ENCODE data around the gene CFAP46.

Gene CFAP46

GRCh38 chr10:132809232-132810140 is 132.9 kb downstream of the CFAP46 start:
- TF ChIP-seq CTCF (IDR thresholded peaks at IDR 0.05): no peak

- TF ChIP-seq CTCF (IDR thresholded peaks at IDR 0.05): no peak
These were observed 133.8 kb downstream of the CFAP46 start for GRCh38 chr10:132808383-132809231.

GRCh38 chr10:132807621-132808049 is 134.7 kb downstream of the CFAP46 start:
- TF ChIP-seq CTCF (IDR thresholded peaks at IDR 0.05): no peak

- no peak for TF ChIP-seq CTCF (IDR thresholded peaks at IDR 0.05)
These were observed 135.8 kb downstream of the CFAP46 start for GRCh38 chr10:132806561-132807003.

- TF ChIP-seq CTCF (IDR thresholded peaks at IDR 0.05): no peak
These were observed 136.3 kb downstream of the CFAP46 start for GRCh38 chr10:132806110-132806509.

GRCh38 chr10:132805599-132805998 is 136.8 kb downstream of the CFAP46 start:
- TF ChIP-seq CTCF (IDR thresholded peaks at IDR 0.05): no peak

- no peak for TF ChIP-seq CTCF (IDR thresholded peaks at IDR 0.05)
These were observed 137.5 kb downstream of the CFAP46 start for GRCh38 chr10:132804785-132805426.

Data from LNCAP (cell line).